IMR-90 (cell line): ENCODE measurements around the gene PALLD. TPM values are rescaled to one million over a fixed set of nuclear protein-coding genes. Genes with fewer than 3 reads are reported as not detected.
A peak's percentile ranks its signal among the peaks of the same experiment; 100 is the strongest.

ENCODE experiments used
- ATAC-seq: fragments of 200-7000 bp; cut with Tn5 transposase; 2 replicates; pipeline ENCODE4 v1.9.1; 2020; ENCODE audit warnings: low read depth, mild to moderate bottlenecking, moderate library complexity
- BruUV-seq: library from RNA; stranded (reverse); fragments of 400-500 nt; replicated peaks from 2 replicates; lab custom pipeline; 2021; lab: Mats Ljungman, UMichigan
- CTCF ChIA-PET: fragments of 300-600 bp; formaldehyde crosslinking; extraction: SDS; loops from one replicate; lab custom pipeline; 2021; ENCODE audit warnings: antibody characterized with exemption; lab: Yijun Ruan, JAX
- POLR2A ChIA-PET: fragments of 300-600 bp; sonication (Branson Sonifier 250); formaldehyde crosslinking; loops from one replicate; lab custom pipeline; 2022; ENCODE audit warnings: antibody characterized with exemption; ENCODE audit not compliant: unreplicated experiment; lab: Charles Lee
- DNase-seq: peaks from one replicate; pipeline ENCODE4 v3.0.0; 2013
- H2AFZ ChIP-seq: replicated peaks from 2 replicates; pipeline ENCODE3; 2013; ENCODE audit warnings: low read length, mild to moderate bottlenecking; ENCODE audit not compliant: poor library complexity
- H2AK5ac ChIP-seq: 2 replicates; pipeline ENCODE4 v1.6.1; 2013; ENCODE audit warnings: low read depth, low read length, inconsistent platforms
- H2AK9ac ChIP-seq: replicated peaks from 2 replicates; pipeline ENCODE3; 2013; ENCODE audit warnings: mild to moderate bottlenecking, low read depth, low read length, moderate library complexity; ENCODE audit not compliant: poor library complexity
- H2BK120ac ChIP-seq: 2 replicates; pipeline ENCODE4 v1.6.1; 2013; ENCODE audit warnings: low read depth, low read length, inconsistent platforms
- H2BK15ac ChIP-seq: 3 replicates; pipeline ENCODE4 v1.6.1; 2013; ENCODE audit warnings: low read depth, low read length, inconsistent platforms
- H2BK20ac ChIP-seq: 2 replicates; pipeline ENCODE4 v1.6.1; 2013; ENCODE audit warnings: low read depth, mild to moderate bottlenecking, inconsistent platforms, low read length, moderate library complexity
- H2BK5ac ChIP-seq: 2 replicates; pipeline ENCODE4 v1.6.1; 2013; ENCODE audit warnings: mild to moderate bottlenecking, low read depth, low read length, inconsistent platforms; ENCODE audit not compliant: poor library complexity, severe bottlenecking
- H3K14ac ChIP-seq: replicated peaks from 2 replicates; pipeline ENCODE4 v1.6.1; 2013; ENCODE audit warnings: low read depth, low read length, inconsistent platforms
- H3K18ac ChIP-seq: 2 replicates; pipeline ENCODE4 v1.6.1; 2013; ENCODE audit warnings: low read depth, low read length, control low read depth
- H3K23ac ChIP-seq: 2 replicates; pipeline ENCODE4 v1.6.1; 2013; ENCODE audit warnings: low read depth, low read length, inconsistent platforms
- H3K27ac ChIP-seq: 2 replicates; pipeline ENCODE4 v1.5.1; 2013; ENCODE audit warnings: mild to moderate bottlenecking, control low read depth, low read length; ENCODE audit not compliant: insufficient read depth
- H3K27me3 ChIP-seq: 2 replicates; pipeline ENCODE4 v1.6.1; 2013; ENCODE audit warnings: low read length; ENCODE audit not compliant: control insufficient read depth, insufficient read depth
- H3K36me3 ChIP-seq: 2 replicates; pipeline ENCODE4 v1.6.1; 2013; ENCODE audit warnings: low read length, mixed read lengths; ENCODE audit not compliant: control insufficient read depth, insufficient read depth
- H3K4ac ChIP-seq: 2 replicates; pipeline ENCODE4 v1.6.1; 2013; ENCODE audit warnings: low read depth, low read length, inconsistent platforms
- H3K4me1 ChIP-seq: 2 replicates; pipeline ENCODE4 v1.6.1; 2013; ENCODE audit warnings: low read length, mixed read lengths; ENCODE audit not compliant: control insufficient read depth, insufficient read depth
- H3K4me2 ChIP-seq: 2 replicates; pipeline ENCODE4 v1.6.1; 2013; ENCODE audit warnings: low read depth, mild to moderate bottlenecking, control low read depth, low read length, moderate library complexity
- H3K4me3 ChIP-seq: 2 replicates; pipeline ENCODE4 v1.5.1; 2013; ENCODE audit warnings: low read depth, mild to moderate bottlenecking, control low read depth, low read length, moderate library complexity; ENCODE audit not compliant: insufficient read depth
- H3K56ac ChIP-seq: 2 replicates; pipeline ENCODE4 v1.6.1; 2013; ENCODE audit warnings: low read length, inconsistent platforms; ENCODE audit not compliant: insufficient read depth; ENCODE audit errors: extremely low read depth
- H3K79me1 ChIP-seq, 2 experiments: 2 replicates each; pipeline ENCODE4 v1.6.1; 2013; ENCODE audit warnings: low read length in 2 of 2, inconsistent platforms in 1 of 2, low read depth in 1 of 2
- H3K9ac ChIP-seq: 2 replicates; pipeline ENCODE4 v1.6.1; 2013; ENCODE audit warnings: low read depth, low read length, control low read depth
- H3K9me1 ChIP-seq: 2 replicates; pipeline ENCODE4 v1.6.1; 2013; ENCODE audit warnings: low read length, inconsistent platforms; ENCODE audit not compliant: insufficient read depth
- H3K9me3 ChIP-seq: 2 replicates; pipeline ENCODE4 v1.6.1; 2013; ENCODE audit warnings: low read length; ENCODE audit not compliant: control insufficient read depth, insufficient read depth
- H4K20me1 ChIP-seq: 2 replicates; pipeline ENCODE4 v1.6.1; 2013; ENCODE audit warnings: low read length, inconsistent platforms; ENCODE audit not compliant: insufficient read depth
- H4K5ac ChIP-seq: 2 replicates; pipeline ENCODE4 v1.6.1; 2013; ENCODE audit warnings: mild to moderate bottlenecking, low read depth, low read length, control low read depth
- H4K8ac ChIP-seq, 2 experiments: 2 replicates each; pipeline ENCODE4 v1.6.1; 2013; ENCODE audit warnings: low read depth in 2 of 2, low read length in 2 of 2, control low read depth in 1 of 2, inconsistent platforms in 1 of 2
- H4K91ac ChIP-seq: 2 replicates; pipeline ENCODE4 v1.6.1; 2013; ENCODE audit warnings: low read depth, low read length, inconsistent platforms; ENCODE audit not compliant: insufficient read depth
- BHLHE40 ChIP-seq: fragments of 150-350 bp; IDR thresholded peaks from 2 replicates; pipeline ENCODE4 v1.6.1; 2016; ENCODE audit warnings: mild to moderate bottlenecking, low read depth, low read length
- CHD1 ChIP-seq: IDR thresholded peaks from 2 replicates; pipeline ENCODE4 v1.6.1; 2012; ENCODE audit warnings: low read depth, low read length, improper control_type of control experiment
- FOS ChIP-seq: fragments of 150-350 bp; IDR thresholded peaks from 2 replicates; pipeline ENCODE4 v1.6.1; 2016; ENCODE audit warnings: low read depth, low read length
- MAZ ChIP-seq: IDR thresholded peaks from 2 replicates; pipeline ENCODE4 v1.6.1; 2012; ENCODE audit warnings: low read depth, mild to moderate bottlenecking, low read length, improper control_type of control experiment, moderate library complexity, borderline replicate concordance
- NFE2L2 ChIP-seq: fragments of 150-350 bp; IDR thresholded peaks from 2 replicates; pipeline ENCODE4 v1.6.1; 2016; ENCODE audit warnings: low read depth, mild to moderate bottlenecking, low read length
- RAD21 ChIP-seq: IDR thresholded peaks from 2 replicates; pipeline ENCODE4 v1.6.1; 2012; ENCODE audit warnings: low read length, improper control_type of control experiment
- WGBS, 2 experiments: methylation state at CpG; one replicate each; pipeline versions ENCODE4 v1.1.5 to v1.1.7; 2013; ENCODE audit warnings: missing lambda C conversion rate in 2 of 2; ENCODE audit not compliant: insufficient read length in 1 of 2; ENCODE audit errors: extremely low coverage in 2 of 2; 5-methylcytosine and 5-hydroxymethylcytosine counted together
- dilution Hi-C: fragments of 300-500 bp; cut with HindIII; formaldehyde crosslinking; loops from one replicate; pipeline ENCODE4 v1.14.3; 2018; ENCODE audit warnings: low sequenced_read_pairs; ENCODE audit not compliant: unreplicated experiment
- in situ Hi-C: fragments of 300-500 bp; cut with MboI; formaldehyde crosslinking; loops from 3 replicates; pipeline ENCODE4 v1.14.3; 2019; ENCODE audit warnings: low sequenced_read_pairs, inconsistent platforms, mixed read lengths
- intact Hi-C: fragments of 100-400 bp; cut with micrococcal nuclease; formaldehyde crosslinking; loops from 2 replicates; pipeline ENCODE4 v1.10.0; 2022
- polyA plus RNA-seq, 3 experiments: library from polyadenylated mRNA; depleted of rRNA; stranded (reverse); fragments of >200 nt; gene quantifications; 2 replicates each; pipeline ENCODE4 v1.2.3, GENCODE V29; 2012; ENCODE audit warnings: low replicate concordance in 1 of 3
- total RNA-seq: library from RNA; depleted of rRNA; stranded (reverse); fragments of >200 nt; gene quantifications from 2 replicates; pipeline ENCODE4 v1.2.3, GENCODE V29; 2012
- TF ChIP-seq, protein P1 (sequence below): fragments of 150-350 bp; IDR thresholded peaks from 2 replicates; pipeline ENCODE4 v1.6.1; 2017; ENCODE audit warnings: mild to moderate bottlenecking, antibody characterized with exemption, low read length, low read depth

Gene PALLD
- total and polyA plus RNA-seq, 2 of the 4 experiments (the other 2 are of a cell fraction): 91.0 to 91.9 TPM

DNA sequence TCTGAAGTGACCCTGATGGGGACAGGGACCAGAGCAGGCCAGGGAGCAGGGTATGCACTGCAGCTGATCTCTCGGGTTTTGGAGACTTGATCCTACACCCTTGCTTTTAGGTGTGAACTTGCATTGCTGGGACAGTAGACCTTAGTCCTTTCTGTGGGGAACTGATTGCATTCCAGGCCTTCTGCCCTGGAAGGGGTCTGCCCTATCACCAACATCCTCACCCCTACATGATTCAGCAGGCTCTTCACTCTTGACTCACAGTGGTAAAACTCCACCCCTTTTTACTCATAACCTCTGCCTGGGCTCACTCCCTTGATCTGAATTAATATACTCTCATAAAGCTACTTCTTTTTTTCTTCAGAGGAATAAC is 10.0 kb upstream of the PALLD start:
- POLR2A ChIA-PET: interaction anchor here (0.5 to 0.6 kb wide), 2 partner anchors 346 to 353 kb away, joined by 3 to 4 read pairs; no protein-coding TSS in a partner anchor
- WGBS, 2 experiments: no CpG with 5 or more reads among the region's 1 CpG
- ATAC-seq: peak; percentile 87

More for the DNA sequence above, 10.0 kb upstream of the PALLD start:
- Histone ChIP-seq H4K91ac (peak overlapping the region; percentile 88), H4K8ac (peak overlapping the region; percentile 24 to 84; a peak in 3 of 4 replicates), H3K56ac (peak overlapping the region; percentile 53; the same call in 1 of the 2 replicates), H3K27ac (peak overlapping the region; percentile 49), H4K5ac (peak overlapping the region; percentile 45; the same call in 1 of the 2 replicates), H2AK5ac (peak overlapping the region; percentile 90), H3K79me1 (no peaks in the 10 kb centered on the region; a peak in 1 of 4 replicates), H3K18ac (peak overlapping the region; percentile 36; the same call in 1 of the 2 replicates), H3K27me3 (no peaks in the 10 kb centered on the region), H3K9me1 (peaks cover 14% of the 10 kb centered on the region), H2AFZ (peak overlapping the region; percentile 87), H3K36me3 (no peaks in the 10 kb centered on the region), H3K14ac (peak overlapping the region; percentile 88), H3K4me3 (no peak overlapping the region), H3K4ac (peak overlapping the region; percentile 91), H3K9ac (no peak overlapping the region), H2BK15ac (peak overlapping the region; percentile 67; the same call in 1 of the 3 replicates), H2BK120ac (peak overlapping the region; percentile 93), H3K4me2 (peak overlapping the region; percentile 57; the same call in 1 of the 2 replicates), H2BK5ac (peak overlapping the region; percentile 89), H2BK20ac (peak overlapping the region; percentile 90), H2AK9ac (peak overlapping the region; percentile 70), H3K4me1 (peaks cover 20% of the 10 kb centered on the region), H3K23ac (peak overlapping the region; percentile 79; the same call in 1 of the 2 replicates), H4K20me1 (no peaks in the 10 kb centered on the region), H3K9me3 (no peaks in the 10 kb centered on the region)
- DNase-seq: peak; percentile 82
- in situ Hi-C loops (no loop called here), dilution Hi-C loops (no loop called here), intact Hi-C loops (loop anchor here (10.0 kb wide), 1 partner anchor 302 kb away; no protein-coding TSS in a partner anchor)
- CTCF ChIA-PET: no interaction called here
- TF ChIP-seq RAD21 (no peak), BHLHE40 (peak; percentile 22; the same call in 1 of the 2 replicates), MAZ (no peak), NFE2L2 (peak; percentile 75; the same call in 1 of the 2 replicates), FOS (peak; percentile 53; the same call in 1 of the 2 replicates), CHD1 (no peak)
- TF ChIP-seq, protein P1, sequence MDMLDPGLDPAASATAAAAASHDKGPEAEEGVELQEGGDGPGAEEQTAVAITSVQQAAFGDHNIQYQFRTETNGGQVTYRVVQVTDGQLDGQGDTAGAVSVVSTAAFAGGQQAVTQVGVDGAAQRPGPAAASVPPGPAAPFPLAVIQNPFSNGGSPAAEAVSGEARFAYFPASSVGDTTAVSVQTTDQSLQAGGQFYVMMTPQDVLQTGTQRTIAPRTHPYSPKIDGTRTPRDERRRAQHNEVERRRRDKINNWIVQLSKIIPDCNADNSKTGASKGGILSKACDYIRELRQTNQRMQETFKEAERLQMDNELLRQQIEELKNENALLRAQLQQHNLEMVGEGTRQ: no peak
- no TSS peak for BruUV-seq
